ENCODE measurements around the gene KCND3. TPM values are rescaled to one million over a fixed set of nuclear protein-coding genes. Genes with fewer than 3 reads are reported as not detected.

KCND3 gene
- total and polyA plus RNA-seq, 5 experiments from 2014 or later = 0.02 to 0.13 (median 0.06) TPM; not detected in 2

DNA sequence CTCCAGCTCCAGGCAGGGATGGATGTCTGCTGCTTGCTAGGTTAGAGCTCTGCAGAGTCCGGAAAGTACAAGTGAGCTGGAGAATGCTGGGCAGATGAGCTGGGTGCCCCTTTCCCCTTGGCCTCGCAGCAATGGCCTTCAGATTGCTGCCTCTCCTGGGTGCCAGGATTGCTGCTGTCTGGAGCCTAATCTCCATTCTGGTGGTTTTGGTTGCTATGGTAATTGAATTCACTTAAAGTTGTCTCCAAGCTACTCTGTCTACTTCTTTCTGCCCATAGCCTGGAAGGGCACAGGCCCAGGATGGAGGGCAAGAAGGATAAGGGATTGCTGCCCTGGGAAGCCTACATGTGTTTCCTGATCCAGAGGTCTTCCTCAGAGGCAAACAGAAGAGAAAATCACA lies 14.6 kb upstream of the KCND3 start:
- H3K9me3 Mint-ChIP-seq = no peaks in the 10 kb centered on the region
- POLR2A ChIA-PET = no interaction called here
- H3K4me3 Mint-ChIP-seq = no peak overlapping the region
- no peaks in the 10 kb centered on the region for H3K36me3 Mint-ChIP-seq
- DNase-seq (no peak), ATAC-seq (no peak)
- H3K27ac Mint-ChIP-seq = no peak overlapping the region
- peaks cover 0 to 5% (median 0%) of the 10 kb centered on the region in 4 donors for H3K4me1 Mint-ChIP-seq
- H3K27me3 Mint-ChIP-seq = peaks cover 13 to 62% (median 22%) of the 10 kb centered on the region in 5 donors

DNA sequence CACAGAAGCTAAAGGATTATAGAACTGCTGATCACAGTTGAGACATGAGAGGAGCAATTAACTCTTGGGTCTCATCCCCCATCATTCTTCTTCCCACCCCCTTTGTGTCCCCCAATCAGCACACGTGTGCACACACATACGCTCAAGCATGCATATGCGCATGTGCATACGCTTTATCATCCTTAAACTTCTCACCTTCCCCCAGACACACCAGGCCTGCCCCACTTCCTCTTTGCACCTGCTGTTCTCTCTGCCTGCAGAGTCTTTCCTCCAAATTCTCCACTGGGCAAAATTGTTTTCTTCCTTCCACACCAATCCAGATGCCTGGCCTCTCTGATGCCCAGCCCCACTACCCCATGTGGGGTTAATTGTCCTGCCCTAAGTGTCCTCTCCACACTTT lies 13.0 kb upstream of the KCND3 start:
- Mint-ChIP-seq H3K4me1 (peaks cover 0 to 5% (median 0%) of the 10 kb centered on the region in 4 donors), H3K27me3 (peaks cover 13 to 62% (median 28%) of the 10 kb centered on the region in 5 donors), H3K9me3 (no peaks in the 10 kb centered on the region), H3K36me3 (no peaks in the 10 kb centered on the region), H3K27ac (no peak overlapping the region), H3K4me3 (no peak overlapping the region)
- no peak for DNase-seq
- ATAC-seq = no peak
- POLR2A ChIA-PET = no interaction called here

DNA sequence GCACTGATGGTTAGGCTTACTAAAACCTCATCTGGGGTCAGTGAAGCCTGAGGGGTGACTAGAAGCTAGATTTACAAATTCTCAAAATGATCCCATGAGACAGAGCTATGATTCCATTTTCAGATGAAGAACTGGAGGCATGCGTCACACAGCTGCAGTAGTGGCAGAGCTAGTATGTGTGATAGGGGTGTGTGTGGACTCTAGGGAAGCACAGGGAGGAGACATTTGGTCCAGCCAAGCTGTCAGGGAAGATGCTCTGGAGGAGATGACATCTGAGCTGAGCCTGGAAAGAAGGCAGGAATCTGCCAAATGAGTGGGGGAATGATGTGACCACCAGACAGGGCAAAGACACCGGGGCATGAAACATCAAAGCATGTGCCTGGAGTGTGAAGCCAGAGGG lies 12.0 kb upstream of the KCND3 start:
- Mint-ChIP-seq H3K9me3 (no peaks in the 10 kb centered on the region), H3K27ac (no peak overlapping the region), H3K4me3 (no peak overlapping the region), H3K4me1 (peaks cover 0 to 5% (median 0%) of the 10 kb centered on the region in 4 donors), H3K27me3 (peaks cover 17 to 69% (median 32%) of the 10 kb centered on the region in 5 donors), H3K36me3 (no peaks in the 10 kb centered on the region)
- no peak for DNase-seq
- POLR2A ChIA-PET = no interaction called here
- ATAC-seq = no peak

DNA sequence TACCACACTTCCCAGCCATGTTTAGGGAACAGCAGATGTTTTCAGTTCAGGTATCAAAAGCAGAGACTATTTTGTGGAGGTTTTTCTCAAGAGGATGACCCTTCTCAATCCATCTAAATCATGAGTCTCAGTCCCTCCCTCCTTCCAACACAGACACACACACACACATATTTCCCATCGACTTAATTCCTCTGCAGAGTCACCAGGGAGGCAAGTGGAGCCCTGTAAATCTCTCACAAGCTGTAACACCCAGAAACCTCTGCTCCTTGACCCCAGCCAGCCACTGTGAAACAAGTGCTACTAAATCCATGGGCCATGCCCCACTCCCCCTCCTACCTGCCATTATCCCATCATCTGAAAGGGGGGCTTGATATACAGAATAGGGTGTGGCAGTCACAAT lies 10.6 kb upstream of the KCND3 start:
- DNase-seq (no peak), ATAC-seq (no peak)
- H3K27ac Mint-ChIP-seq = no peak overlapping the region
- H3K36me3 Mint-ChIP-seq = no peaks in the 10 kb centered on the region
- H3K27me3 Mint-ChIP-seq = peaks cover 23 to 66% (median 36%) of the 10 kb centered on the region in 5 donors
- POLR2A ChIA-PET = no interaction called here
- peaks cover 0 to 4% (median 0%) of the 10 kb centered on the region in 4 donors for H3K4me1 Mint-ChIP-seq
- no peaks in the 10 kb centered on the region for H3K9me3 Mint-ChIP-seq
- H3K4me3 Mint-ChIP-seq = no peak overlapping the region

DNA sequence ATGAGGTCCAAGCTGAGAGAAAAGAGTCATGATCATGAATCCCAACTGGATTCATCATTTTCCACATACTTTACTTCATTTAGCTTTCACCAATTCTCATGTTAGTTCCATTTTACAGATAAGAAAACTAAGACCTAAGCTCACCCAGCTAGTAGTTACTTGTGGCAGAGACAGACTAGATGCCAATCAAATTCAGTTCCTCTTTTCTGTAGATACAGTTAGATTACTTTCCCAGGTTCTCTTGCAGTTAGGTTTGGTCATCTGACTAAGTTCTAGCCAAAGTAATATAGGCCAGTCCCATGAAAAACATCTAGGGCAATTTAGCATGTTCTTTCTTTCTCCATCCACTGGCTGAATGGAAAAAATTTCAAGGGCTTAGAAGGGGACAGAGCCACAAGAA lies 8.9 kb upstream of the KCND3 start:
- H3K4me1 Mint-ChIP-seq = peaks cover 0 to 2% (median 0%) of the 10 kb centered on the region in 4 donors

DNA sequence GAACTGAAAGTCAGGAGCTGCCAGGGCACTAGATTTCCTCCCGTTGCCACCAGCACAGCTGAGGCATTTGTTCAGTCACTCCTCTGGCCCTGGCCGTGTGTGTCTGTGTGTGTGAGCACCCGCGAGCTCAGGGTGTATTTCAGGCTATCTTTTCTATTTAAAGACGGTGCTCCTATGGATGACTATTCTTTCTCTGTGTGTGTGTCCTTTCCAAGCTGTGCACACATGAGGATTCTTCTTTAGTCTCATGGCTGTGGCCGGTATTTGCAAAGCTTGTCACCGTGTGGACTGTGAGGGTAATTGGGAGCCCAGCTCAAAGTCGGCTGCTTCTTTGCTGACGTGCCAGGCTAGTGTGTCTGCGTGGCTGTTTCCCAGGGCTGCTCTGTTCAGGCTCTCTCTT lies 3.0 kb upstream of the KCND3 start:
- ATAC-seq (no peak), DNase-seq (no peak)
- Mint-ChIP-seq H3K27me3 (peaks cover 42 to 75% (median 55%) of the 10 kb centered on the region in 5 donors), H3K36me3 (no peaks in the 10 kb centered on the region), H3K27ac (no peak overlapping the region), H3K4me1 (peaks cover 2 to 24% (median 15%) of the 10 kb centered on the region in 4 donors), H3K4me3 (peak overlapping the region in 1 of 10 donors; percentile 59), H3K9me3 (no peaks in the 10 kb centered on the region)
- POLR2A ChIA-PET = interaction anchor here (0.5 kb wide), 2 partner anchors 390 to 402 kb away, joined by 3 read pairs; no protein-coding TSS in a partner anchor

More for the DNA sequence above, 8.9 kb upstream of the KCND3 start:
- POLR2A ChIA-PET = no interaction called here
- no peaks in the 10 kb centered on the region for H3K36me3 Mint-ChIP-seq
- no peaks in the 10 kb centered on the region for H3K9me3 Mint-ChIP-seq
- ATAC-seq = no peak
- no peak for DNase-seq
- H3K4me3 Mint-ChIP-seq = no peak overlapping the region
- H3K27me3 Mint-ChIP-seq = peaks cover 36 to 78% (median 45%) of the 10 kb centered on the region in 5 donors
- H3K27ac Mint-ChIP-seq = no peak overlapping the region

DNA sequence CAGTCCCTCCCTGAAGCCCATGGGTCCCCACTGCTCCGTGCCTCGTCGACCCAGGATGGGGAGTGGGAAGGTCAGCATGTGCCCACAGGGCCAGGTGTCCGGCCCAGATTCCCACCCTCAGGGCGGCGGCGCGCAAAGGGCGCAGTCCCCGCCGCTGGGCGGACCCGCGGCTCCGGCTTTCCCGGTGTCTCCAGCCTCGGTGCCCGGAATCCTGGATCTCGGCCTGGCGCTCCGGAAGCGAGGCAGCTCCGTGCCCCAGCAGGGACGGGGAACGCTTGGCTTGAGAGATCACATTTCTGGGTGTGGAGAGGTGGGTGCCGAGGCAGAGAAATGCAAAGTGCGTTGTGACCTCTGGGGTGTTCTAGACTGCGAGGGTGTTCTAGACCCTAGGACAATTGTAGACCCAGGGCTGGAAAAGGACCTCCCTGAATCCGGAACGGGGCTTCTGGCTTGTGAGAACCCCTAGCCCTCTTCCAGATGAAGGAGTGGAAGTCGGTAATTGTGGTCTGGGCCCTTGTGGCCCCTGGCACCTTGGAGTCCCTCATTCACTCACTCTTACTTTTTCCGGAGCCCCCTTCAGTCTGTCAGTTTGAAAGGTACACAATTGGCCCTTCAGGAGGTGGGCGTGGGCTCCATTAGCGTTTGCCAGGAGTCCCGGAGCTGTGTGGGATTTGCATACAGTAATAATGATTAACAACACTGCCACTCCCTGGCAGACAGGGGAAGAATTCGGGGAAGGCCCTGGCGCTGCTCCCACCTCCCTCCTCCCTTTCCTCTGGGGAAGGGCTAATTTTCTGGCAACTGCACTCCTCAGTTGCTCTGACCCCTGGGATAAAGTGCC lies 1.6 kb upstream of the KCND3 start:
- ATAC-seq (no peak), DNase-seq (no peak)
- Mint-ChIP-seq H3K4me3 (peak overlapping the region in 8 of 10 donors; percentile 19 to 72 (median 39)), H3K36me3 (no peaks in the 10 kb centered on the region), H3K9me3 (no peaks in the 10 kb centered on the region), H3K4me1 (peaks cover 2 to 24% (median 15%) of the 10 kb centered on the region in 4 donors), H3K27ac (no peak overlapping the region), H3K27me3 (peaks cover 41 to 80% (median 62%) of the 10 kb centered on the region in 5 donors)
- POLR2A ChIA-PET = no interaction called here

DNA sequence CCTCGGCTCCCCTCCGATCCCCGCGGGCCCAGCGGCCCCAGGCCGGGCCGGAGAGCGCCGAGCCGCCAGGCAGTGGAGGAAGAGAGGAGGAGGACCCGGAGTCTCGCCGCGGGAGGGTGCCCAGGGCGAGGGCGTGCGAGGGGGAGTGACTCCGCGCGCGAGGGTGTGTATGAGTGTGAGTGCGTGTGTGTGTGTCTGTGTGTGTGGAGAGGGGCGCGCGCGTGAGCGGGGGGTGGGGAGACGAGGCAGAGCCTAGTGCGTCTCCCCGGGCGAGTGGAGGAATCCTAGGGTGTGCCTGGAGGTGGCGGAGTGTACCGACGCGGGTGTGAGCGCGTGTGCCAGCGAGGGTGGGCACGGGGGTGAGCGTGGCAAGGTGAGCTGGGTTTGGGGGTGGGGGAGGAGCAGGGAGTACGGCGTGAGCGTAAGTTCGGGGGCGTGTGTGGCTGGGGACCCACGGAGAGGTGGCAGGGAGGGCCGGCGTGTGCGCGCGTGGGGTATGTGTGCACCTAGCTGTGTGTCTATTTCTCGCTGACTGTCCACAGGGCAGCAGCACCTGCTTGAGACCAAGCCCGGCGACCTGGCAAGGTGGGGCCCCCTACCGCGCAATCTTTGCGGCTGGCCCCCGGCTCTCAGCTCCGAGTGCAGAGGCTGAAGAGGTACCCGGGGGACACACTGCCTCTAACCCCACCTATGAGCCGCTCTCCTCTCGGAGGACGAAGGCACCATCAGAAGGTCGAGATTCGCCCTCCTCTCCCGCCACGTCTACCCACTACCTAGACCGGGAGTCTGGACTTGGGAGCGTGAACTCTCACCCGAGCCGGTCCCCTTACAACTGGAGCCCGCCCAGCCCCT lies 784 bp upstream of the KCND3 start:
- peak overlapping the region; percentile 45 to 83 (median 62) for H3K4me3 Mint-ChIP-seq
- peaks cover 2 to 24% (median 15%) of the 10 kb centered on the region in 4 donors for H3K4me1 Mint-ChIP-seq
- H3K27ac Mint-ChIP-seq = no peak overlapping the region
- ATAC-seq (no peak), DNase-seq (no peak)
- H3K36me3 Mint-ChIP-seq = no peaks in the 10 kb centered on the region
- peaks cover 39 to 78% (median 62%) of the 10 kb centered on the region in 5 donors for H3K27me3 Mint-ChIP-seq
- no peaks in the 10 kb centered on the region for H3K9me3 Mint-ChIP-seq
- POLR2A ChIA-PET = no interaction called here

DNA sequence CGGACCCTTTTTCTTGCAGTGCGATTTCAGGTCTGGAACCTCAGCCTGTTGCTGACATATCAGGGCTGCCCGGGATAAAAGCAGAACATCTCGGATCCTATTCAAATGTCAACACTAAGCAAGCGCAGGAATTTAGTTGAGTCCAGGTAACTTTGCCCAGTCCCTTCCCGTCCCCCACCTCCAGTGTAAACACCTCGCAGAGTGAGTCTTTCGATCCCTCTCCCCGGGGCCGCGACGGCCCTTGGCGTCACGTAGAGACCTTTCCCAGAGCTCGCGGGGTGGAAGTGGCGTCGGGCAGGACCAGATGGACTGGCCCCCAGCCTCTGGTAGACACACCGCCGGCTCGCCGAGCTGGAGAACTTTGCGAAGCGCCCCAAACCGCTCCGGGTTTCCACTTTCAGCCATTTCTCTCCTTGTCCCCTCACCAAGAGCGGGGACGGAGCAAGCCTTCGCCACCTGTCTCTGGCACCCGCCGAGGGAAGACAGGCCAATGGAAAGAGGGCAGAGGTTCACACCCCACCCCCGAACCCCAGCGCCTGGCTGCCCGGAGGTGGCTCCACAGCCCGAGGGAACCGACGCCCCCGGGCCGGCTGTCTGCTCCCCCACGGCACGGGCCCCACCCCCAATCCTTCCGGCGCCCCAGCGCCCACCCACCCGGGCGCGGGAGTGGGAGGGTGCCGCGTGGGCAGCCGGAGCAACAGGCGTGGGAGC lies 570 bp downstream of the KCND3 start:
- peaks cover 36 to 78% (median 65%) of the 10 kb centered on the region in 5 donors for H3K27me3 Mint-ChIP-seq
- no peaks in the 10 kb centered on the region for H3K9me3 Mint-ChIP-seq
- no peak for DNase-seq
- H3K4me3 Mint-ChIP-seq = peak overlapping the region; percentile 24 to 78 (median 56)
- POLR2A ChIA-PET = no interaction called here
- no peaks in the 10 kb centered on the region for H3K36me3 Mint-ChIP-seq
- peaks cover 2 to 24% (median 15%) of the 10 kb centered on the region in 4 donors for H3K4me1 Mint-ChIP-seq
- ATAC-seq = no peak
- no peak overlapping the region for H3K27ac Mint-ChIP-seq

DNA sequence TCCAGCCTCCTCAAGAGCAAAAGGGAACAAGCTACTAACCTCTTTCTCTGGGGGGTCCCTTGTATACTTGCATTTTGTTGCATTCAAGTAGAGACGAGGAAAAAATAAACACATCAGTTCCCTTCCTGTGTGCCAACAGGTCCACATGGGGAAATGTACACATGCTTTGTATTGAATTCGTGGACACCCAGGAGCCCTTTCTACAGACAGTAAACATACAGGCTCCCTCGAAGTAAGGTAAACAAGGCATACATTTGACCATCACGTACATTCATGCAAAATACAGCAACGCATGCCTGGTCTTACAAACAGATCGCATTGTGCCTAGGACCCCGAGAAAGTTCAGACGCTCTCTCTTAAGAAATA lies 1.1 kb downstream of the KCND3 start:
- Mint-ChIP-seq H3K36me3 (no peaks in the 10 kb centered on the region), H3K4me3 (peak overlapping the region in 8 of 10 donors; percentile 44 to 78 (median 60)), H3K9me3 (no peaks in the 10 kb centered on the region), H3K27ac (no peak overlapping the region), H3K27me3 (peaks cover 36 to 78% (median 68%) of the 10 kb centered on the region in 5 donors), H3K4me1 (peaks cover 3 to 24% (median 15%) of the 10 kb centered on the region in 4 donors)
- DNase-seq = no peak
- POLR2A ChIA-PET = no interaction called here
- no peak for ATAC-seq

DNA sequence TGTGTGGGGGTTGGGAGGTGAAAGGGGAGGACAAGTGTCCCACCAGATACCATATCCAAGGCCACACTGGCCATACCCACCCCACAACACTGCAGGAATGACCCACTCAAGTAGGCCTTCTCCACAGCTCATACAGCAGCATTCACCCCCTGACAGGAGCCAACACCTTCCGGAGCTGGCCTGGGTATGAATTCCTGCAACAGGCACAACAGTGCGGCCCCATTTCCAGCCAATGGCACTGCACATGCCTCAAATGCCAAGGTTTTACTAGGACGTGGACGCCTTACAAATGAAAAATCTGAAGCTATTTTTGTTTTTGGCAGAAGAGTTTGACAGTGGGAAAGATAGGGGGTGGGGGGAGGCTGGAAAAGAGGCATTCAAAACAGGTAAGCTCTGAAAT lies 2.0 kb downstream of the KCND3 start:
- Mint-ChIP-seq H3K27me3 (peaks cover 33 to 76% (median 59%) of the 10 kb centered on the region in 5 donors), H3K27ac (no peak overlapping the region), H3K36me3 (no peaks in the 10 kb centered on the region), H3K4me3 (no peak overlapping the region), H3K4me1 (peaks cover 3 to 24% (median 15%) of the 10 kb centered on the region in 4 donors), H3K9me3 (no peaks in the 10 kb centered on the region)
- POLR2A ChIA-PET = interaction anchor here (0.5 kb wide), 1 partner anchor 129 kb away, joined by 3 read pairs; no protein-coding TSS in a partner anchor
- no peak for ATAC-seq
- DNase-seq = no peak

DNA sequence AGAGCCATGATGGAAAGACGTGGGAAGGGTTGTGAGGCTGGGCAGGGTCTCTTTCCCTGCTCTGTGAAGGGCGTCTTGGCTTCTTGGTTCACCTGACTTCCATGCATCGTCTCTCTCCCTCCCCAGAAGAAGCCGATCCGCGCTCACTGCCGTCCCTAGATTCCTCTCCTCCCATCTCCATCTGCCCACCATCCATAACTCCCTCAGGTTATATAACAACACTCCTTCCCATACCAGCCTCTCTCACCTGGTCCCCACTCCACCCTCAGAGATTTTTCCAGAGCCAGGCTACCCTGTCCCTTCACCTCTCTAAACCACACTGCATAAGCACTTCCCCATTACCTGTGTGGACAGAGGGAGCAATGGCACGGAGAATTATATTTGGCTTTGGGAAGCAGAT lies 6.0 kb downstream of the KCND3 start:
- DNase-seq (no peak), ATAC-seq (no peak)
- Mint-ChIP-seq H3K4me3 (no peak overlapping the region), H3K27ac (no peak overlapping the region), H3K36me3 (no peaks in the 10 kb centered on the region), H3K27me3 (peaks cover 29 to 63% (median 36%) of the 10 kb centered on the region in 5 donors), H3K9me3 (no peaks in the 10 kb centered on the region), H3K4me1 (peaks cover 0 to 3% (median 2%) of the 10 kb centered on the region in 4 donors)
- POLR2A ChIA-PET = no interaction called here

Data from naive thymus-derived CD8-positive, alpha-beta T cell (primary cell).